Measurements from ENCODE around the gene GAS7. TPM values are rescaled to one million over a fixed set of nuclear protein-coding genes. Genes with fewer than 3 reads are reported as not detected.
A peak's percentile ranks its signal among the peaks of the same experiment; 100 is the strongest.

Gene GAS7
- total and polyA plus RNA-seq, 10 of the 15 experiments (the other 5 are each of a cell fraction or from before 2014, with no cell fraction given) = 2.3 to 53.4 (median 24.0) TPM

GRCh38 chr17:10233161-10233560 is 34.8 kb upstream of the GAS7 start:
- ChIA-PET RAD21 (ENCODE audit: unreplicated experiment) (no interaction called here), SMC1A (ENCODE audit: uncharacterized antibody, unreplicated experiment) (no interaction called here), CTCF (no interaction called here), POLR2A (no interaction called here)
- DNase-seq (ENCODE audit: low read depth, low spot score) (no peak), ATAC-seq (peak; percentile 23; the same call in 1 of the 3 replicates), FAIRE-seq (no peak)
- H2AFZ ChIP-seq (ENCODE audit: control insufficient read depth, low read depth, low read length) = no peak overlapping the region
- H3K36me3 ChIP-seq (ENCODE audit: control insufficient read depth in 2 of 2, insufficient read depth in 2 of 2, low read length in 1 of 2) = no peaks in the 10 kb centered on the region
- H4K20me1 ChIP-seq (ENCODE audit: control insufficient read depth, insufficient read depth) = no peaks in the 10 kb centered on the region
- no peak overlapping the region for H3K9ac ChIP-seq (ENCODE audit: control insufficient read depth, insufficient read depth, low read length)
- no TSS peak for BruUV-seq (replicated peaks)
- no peaks in the 10 kb centered on the region; the same call in 1 of the 3 replicates for H3K9me3 ChIP-seq (replicated peaks; ENCODE audit: control insufficient read depth, insufficient read depth, low read length)
- H3K4me1 ChIP-seq (ENCODE audit: control insufficient read depth, insufficient read depth, low read length) = no peaks in the 10 kb centered on the region
- no peak overlapping the region for H3K4me2 ChIP-seq (ENCODE audit: control insufficient read depth, insufficient read depth)
- no peak overlapping the region for H3K27ac ChIP-seq (ENCODE audit: control insufficient read depth, insufficient read depth)
- intact Hi-C loops (cut with micrococcal nuclease; ENCODE audit: unreplicated experiment) = no loop called here
- in situ Hi-C loops (cut with MboI) = no loop called here
- 27% methylated on average over 2 of the region's 2 CpGs for WGBS (ENCODE audit: insufficient coverage, insufficient replicate concordance, low lambda C conversion rate, missing lambda C conversion rate)
- H3K79me2 ChIP-seq (ENCODE audit: control insufficient read depth, insufficient read depth, low read length) = no peaks in the 10 kb centered on the region
- no peak overlapping the region for H3K4me3 ChIP-seq
- H3K27me3 ChIP-seq (replicated peaks in 1 of 2; ENCODE audit: control insufficient read depth in 2 of 2, insufficient read depth in 2 of 2, low read length in 1 of 2) = no peaks in the 10 kb centered on the region; a peak in 1 of 4 replicates
- TF ChIP-seq BMI1 (IDR thresholded peaks at IDR 0.05; ENCODE audit: borderline replicate concordance) (no peak), ZBTB40 (IDR thresholded peaks at IDR 0.05; ENCODE audit: borderline replicate concordance) (no peak), PRDM15 (CRISPR knock-in tag; IDR thresholded peaks at IDR 0.05) (no peak), NR2C2 (IDR thresholded peaks at IDR 0.05; ENCODE audit: borderline replicate concordance, control insufficient read depth, insufficient read length, low read depth) (no peak), ZNF687 (IDR thresholded peaks at IDR 0.05) (no peak), TCF12 (IDR thresholded peaks at IDR 0.05; ENCODE audit: low read depth, low read length) (no peak), EZH2 (IDR thresholded peaks at IDR 0.05; ENCODE audit: borderline replicate concordance, control insufficient read depth, low read depth, low read length) (no peak), MTA2 (IDR thresholded peaks at IDR 0.05; ENCODE audit: low read depth) (no peak), STAT3 (IDR thresholded peaks at IDR 0.05; ENCODE audit: low read depth, low read length) (no peak), KAT2A (conservative IDR thresholded peaks at IDR 0.05; ENCODE audit: control insufficient read depth, low read depth, low read length) (no peak), BRCA1 (IDR thresholded peaks at IDR 0.05; ENCODE audit: low read depth, low read length) (no peak)
